Measurements from ENCODE around the gene C14orf39.
"Not testable (repeated sequence)": the region's sequence is repeated elsewhere in the genome, so short reads cannot be mapped to it uniquely, and the experiment has no call there.

The C14orf39 gene

GRCh38 chr14:60495946-60496345 lies 10.1 kb upstream of the C14orf39 start:
- no peak for DNase-seq (ENCODE audit: low spot score)

GRCh38 chr14:60490270-60490669 lies 4.4 kb upstream of the C14orf39 start:
- DNase-seq (ENCODE audit: low spot score): no peak

- no peak for DNase-seq (ENCODE audit: low spot score)
Observed at GRCh38 chr14:60488175-60488574, 2.3 kb upstream of the C14orf39 start.

- no peak for DNase-seq (ENCODE audit: low spot score)
Observed at GRCh38 chr14:60487211-60487610, 1.3 kb upstream of the C14orf39 start.

- no peak for DNase-seq (ENCODE audit: low spot score)
Observed at GRCh38 chr14:60485057-60485597, 736 bp downstream of the C14orf39 start.

GRCh38 chr14:60482743-60483142 lies 3.1 kb downstream of the C14orf39 start:
- DNase-seq (ENCODE audit: low spot score): no peak

- not testable (repeated sequence) for DNase-seq (ENCODE audit: low spot score)
Observed at GRCh38 chr14:60480248-60480647, 5.6 kb downstream of the C14orf39 start.

GRCh38 chr14:60455875-60456274 lies 30.0 kb downstream of the C14orf39 start:
- DNase-seq (ENCODE audit: low spot score): no peak

GRCh38 chr14:60430276-60430675 lies 55.6 kb downstream of the C14orf39 start:
- no peak for DNase-seq (ENCODE audit: low spot score)

- no peak for DNase-seq (ENCODE audit: low spot score)
Observed at GRCh38 chr14:60420050-60420449, 65.8 kb downstream of the C14orf39 start.

GRCh38 chr14:60397550-60397949 lies 88.3 kb downstream of the C14orf39 start:
- DNase-seq (ENCODE audit: low spot score): not testable (repeated sequence)

GRCh38 chr14:60396718-60397343 lies 89.0 kb downstream of the C14orf39 start:
- no peak for DNase-seq (ENCODE audit: low spot score)

All from globus pallidus (tissue), 1 donor.